GM06990 (cell line): ENCODE measurements around the gene IP6K2.
"Not testable (repeated sequence)": the region's sequence is repeated elsewhere in the genome, so short reads cannot be mapped to it uniquely, and the experiment has no call there.

ENCODE experiments used
- DNase-seq: peaks from one replicate; pipeline ENCODE4 v3.0.0-alpha.2; 2011; ENCODE audit not compliant: insufficient read length; ENCODE audit errors: extremely low read depth
- H3K27me3 ChIP-seq: replicated peaks from 2 replicates; pipeline ENCODE4 v1.6.0; 2011; ENCODE audit warnings: low read length; ENCODE audit not compliant: control insufficient read depth, insufficient read depth
- H3K36me3 ChIP-seq: 2 replicates; pipeline ENCODE4 v1.5.1; 2011; ENCODE audit warnings: low read length; ENCODE audit not compliant: control insufficient read depth, insufficient read depth
- H3K4me3 ChIP-seq: replicated peaks from 2 replicates; pipeline ENCODE4 v1.5.1; 2011; ENCODE audit warnings: low read depth, mild to moderate bottlenecking, control low read depth, low read length
- TF ChIP-seq, protein P1 (sequence below): IDR thresholded peaks from 2 replicates; pipeline ENCODE4 v1.5.1; 2011; ENCODE audit warnings: low read length, control low read depth, mild to moderate bottlenecking, inconsistent platforms; ENCODE audit not compliant: insufficient read depth, poor library complexity, severe bottlenecking

IP6K2 gene

GRCh38 chr3:48739955-48740823, 23.2 kb upstream of the IP6K2 start:
- Histone ChIP-seq H3K4me3 (no peak overlapping the region), H3K27me3 (no peaks in the 10 kb centered on the region), H3K36me3 (no peaks in the 10 kb centered on the region)
- peak; percentile 49 for DNase-seq
- TF ChIP-seq, protein P1, sequence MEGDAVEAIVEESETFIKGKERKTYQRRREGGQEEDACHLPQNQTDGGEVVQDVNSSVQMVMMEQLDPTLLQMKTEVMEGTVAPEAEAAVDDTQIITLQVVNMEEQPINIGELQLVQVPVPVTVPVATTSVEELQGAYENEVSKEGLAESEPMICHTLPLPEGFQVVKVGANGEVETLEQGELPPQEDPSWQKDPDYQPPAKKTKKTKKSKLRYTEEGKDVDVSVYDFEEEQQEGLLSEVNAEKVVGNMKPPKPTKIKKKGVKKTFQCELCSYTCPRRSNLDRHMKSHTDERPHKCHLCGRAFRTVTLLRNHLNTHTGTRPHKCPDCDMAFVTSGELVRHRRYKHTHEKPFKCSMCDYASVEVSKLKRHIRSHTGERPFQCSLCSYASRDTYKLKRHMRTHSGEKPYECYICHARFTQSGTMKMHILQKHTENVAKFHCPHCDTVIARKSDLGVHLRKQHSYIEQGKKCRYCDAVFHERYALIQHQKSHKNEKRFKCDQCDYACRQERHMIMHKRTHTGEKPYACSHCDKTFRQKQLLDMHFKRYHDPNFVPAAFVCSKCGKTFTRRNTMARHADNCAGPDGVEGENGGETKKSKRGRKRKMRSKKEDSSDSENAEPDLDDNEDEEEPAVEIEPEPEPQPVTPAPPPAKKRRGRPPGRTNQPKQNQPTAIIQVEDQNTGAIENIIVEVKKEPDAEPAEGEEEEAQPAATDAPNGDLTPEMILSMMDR, result peak; percentile 88

DNA sequence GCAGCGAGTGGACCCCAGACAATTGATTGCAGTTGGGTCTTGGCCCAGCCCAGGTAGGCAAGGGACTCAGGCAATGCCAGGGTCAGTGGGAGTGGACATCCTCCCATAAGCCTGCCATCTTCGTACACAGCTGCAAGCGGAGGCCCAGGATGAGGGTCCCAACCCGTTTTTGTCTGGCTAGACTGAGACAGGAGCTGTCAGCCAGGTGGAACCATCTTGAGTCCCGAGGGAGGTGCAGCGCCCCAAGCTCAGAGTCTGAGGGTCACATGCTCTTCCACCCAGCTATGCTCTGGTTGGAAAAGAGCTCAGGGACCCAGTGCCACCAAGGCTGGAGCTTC, 22.6 kb upstream of the IP6K2 start:
- DNase-seq, result no peak
- TF ChIP-seq, protein P1, result no peak
- H3K4me3 ChIP-seq, result no peak overlapping the region
- no peaks in the 10 kb centered on the region for H3K27me3 ChIP-seq
- no peaks in the 10 kb centered on the region for H3K36me3 ChIP-seq

DNA sequence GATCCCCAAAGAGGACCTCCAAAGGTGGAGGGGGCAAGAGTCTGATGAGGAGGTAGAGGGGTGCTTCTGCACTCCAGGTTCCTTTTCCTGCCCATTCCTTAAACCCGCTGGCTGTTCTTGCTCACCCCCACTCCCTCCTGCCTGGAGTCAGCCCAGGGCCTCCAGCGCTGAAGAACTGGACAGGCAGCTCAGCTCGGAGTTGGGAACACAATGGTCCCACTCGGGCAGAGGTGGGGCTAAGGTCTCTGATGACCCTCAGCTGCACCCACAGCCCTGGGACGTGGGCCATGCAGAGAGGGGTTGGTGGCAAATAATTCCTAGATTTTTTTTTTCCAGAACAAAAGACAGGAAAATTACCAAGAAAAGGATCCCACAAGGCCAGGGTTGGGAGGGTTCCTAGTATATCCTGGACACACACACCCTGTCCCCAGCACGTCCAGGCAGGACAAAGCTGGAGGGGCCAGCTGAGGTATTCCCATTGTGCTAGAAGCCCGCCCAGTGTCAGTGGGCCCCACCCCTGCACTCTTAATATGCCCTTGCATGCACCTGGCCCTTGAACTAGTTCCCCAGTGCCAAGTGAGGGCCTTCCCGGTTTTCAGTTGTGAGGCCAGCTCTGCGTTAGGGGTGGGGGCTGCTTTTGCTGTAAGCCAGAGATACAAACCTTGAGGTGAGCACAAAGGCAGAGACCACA, 22.1 kb upstream of the IP6K2 start:
- Histone ChIP-seq H3K36me3 (no peaks in the 10 kb centered on the region), H3K4me3 (no peak overlapping the region), H3K27me3 (no peaks in the 10 kb centered on the region)
- TF ChIP-seq, protein P1, result no peak
- DNase-seq, result no peak

DNA sequence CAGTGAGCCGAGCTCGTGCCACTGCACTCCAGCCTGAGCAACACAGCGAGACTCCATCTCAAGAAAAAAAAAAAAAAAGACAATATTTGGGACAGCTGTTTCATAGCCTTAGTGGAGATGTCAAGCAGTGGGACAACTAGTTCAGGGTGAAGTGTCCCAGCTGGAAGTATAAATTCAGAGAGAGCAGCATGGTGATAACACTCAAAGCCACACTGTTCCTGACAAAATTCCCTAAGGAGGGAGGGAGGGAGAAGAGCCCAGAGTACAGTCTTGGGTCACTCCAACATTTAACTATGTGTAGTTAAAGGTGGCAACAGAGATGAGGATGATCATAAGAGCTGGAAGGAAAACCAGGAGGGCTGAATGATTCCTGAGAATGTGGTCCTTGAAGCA, 21.1 kb upstream of the IP6K2 start:
- DNase-seq, result no peak
- Histone ChIP-seq H3K27me3 (no peaks in the 10 kb centered on the region), H3K4me3 (no peak overlapping the region), H3K36me3 (no peaks in the 10 kb centered on the region)
- TF ChIP-seq, protein P1, result no peak

DNA sequence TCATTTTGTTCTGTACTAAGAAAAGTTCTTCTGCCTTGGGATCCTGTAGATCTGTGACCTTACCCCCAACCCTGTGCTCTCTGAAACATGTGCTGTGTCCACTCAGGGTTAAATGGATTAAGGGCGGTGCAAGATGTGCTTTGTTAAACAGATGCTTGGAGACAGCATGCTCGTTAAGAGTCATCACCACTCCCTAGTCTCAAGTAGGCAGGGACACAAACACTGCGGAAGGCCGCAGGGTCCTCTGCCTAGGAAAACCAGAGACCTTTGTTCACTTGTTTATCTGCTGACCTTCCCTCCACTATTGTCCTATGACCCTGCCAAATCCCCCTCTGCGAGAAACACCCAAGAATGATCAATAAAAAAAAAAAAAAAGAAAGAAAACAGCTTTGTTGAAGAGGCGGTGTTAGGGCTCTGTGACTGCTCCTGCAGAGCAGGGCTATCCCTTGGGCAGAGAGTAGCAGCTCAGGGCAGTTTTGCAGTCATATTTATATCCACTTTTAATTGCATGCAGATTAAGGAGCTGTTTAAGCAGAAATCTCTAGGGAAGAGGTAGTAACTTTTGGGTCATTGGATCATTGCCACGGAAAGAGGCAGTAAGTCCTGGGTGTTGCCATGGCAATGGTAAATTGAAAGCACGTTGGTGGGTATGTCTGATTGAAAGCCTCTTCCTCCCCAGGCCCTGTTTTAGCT, 18.2 kb upstream of the IP6K2 start:
- not testable (repeated sequence) for H3K4me3 ChIP-seq, H3K36me3 ChIP-seq, DNase-seq, H3K27me3 ChIP-seq

- not testable (repeated sequence) for H3K4me3 ChIP-seq, H3K27me3 ChIP-seq, DNase-seq, H3K36me3 ChIP-seq
These were observed 17.5 kb upstream of the IP6K2 start for GRCh38 chr3:48734541-48734940.

DNA sequence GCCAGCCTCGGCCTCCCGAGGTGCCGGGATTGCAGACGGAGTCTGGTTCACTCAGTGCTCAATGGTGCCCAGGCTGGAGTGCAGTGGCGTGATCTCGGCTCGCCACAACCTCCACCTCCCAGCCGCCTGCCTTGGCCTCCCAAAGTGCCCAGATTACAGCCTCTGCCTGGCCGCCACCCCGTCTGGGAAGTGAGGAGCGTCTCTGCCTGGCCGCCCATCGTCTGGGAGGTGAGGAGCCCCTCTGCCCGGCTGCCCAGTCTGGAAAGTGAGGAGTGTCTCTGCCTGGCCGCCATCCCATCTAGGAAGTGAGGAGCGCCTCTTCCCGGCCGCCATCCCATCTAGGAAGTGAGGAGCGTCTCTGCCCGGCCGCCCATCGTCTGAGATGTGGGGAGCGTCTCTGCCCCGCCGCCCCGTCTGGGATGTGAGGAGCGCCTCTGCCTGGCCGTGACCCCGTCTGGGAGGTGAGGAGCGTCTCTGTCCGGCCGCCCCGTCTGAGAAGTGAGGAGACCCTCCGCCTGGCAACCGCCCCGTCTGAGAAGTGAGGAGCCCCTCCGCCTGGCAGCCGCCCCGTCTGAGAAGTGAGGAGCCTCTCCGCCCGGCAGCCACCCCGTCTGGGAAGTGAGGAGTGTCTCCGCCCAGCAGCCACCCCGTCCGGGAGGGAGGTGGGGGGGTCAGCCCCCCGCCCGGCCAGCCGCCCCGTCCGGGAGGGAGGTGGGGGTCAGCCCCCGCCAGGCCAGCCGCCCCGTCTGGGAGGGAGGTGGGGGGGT, 16.9 kb upstream of the IP6K2 start:
- not testable (repeated sequence) for H3K36me3 ChIP-seq, H3K27me3 ChIP-seq, H3K4me3 ChIP-seq, DNase-seq
